Neural progenitor cell (in vitro differentiated cells): Measurements from ENCODE around the gene DCAF5.
"Not testable (repeated sequence)": the region's sequence is repeated elsewhere in the genome, so short reads cannot be mapped to it uniquely, and the experiment has no call there.

Source experiments
- CTCF ChIP-seq: fragments of 200-600 bp; sonication (generic); IDR thresholded peaks from 2 replicates; pipeline ENCODE4 v1.5.1; 2017; ENCODE audit warnings: antibody characterized with exemption, mild to moderate bottlenecking
- EZH2phosphoT487 ChIP-seq: fragments of 200-600 bp; sonication (generic); IDR thresholded peaks from 2 replicates; pipeline ENCODE4 v1.6.1; 2017; ENCODE audit warnings: antibody characterized with exemption

- TF ChIP-seq CTCF, EZH2phosphoT487: not testable (repeated sequence)
Observed at GRCh38 chr14:69165787-69166186, 12.9 kb upstream of the DCAF5 start.
